Activated naive CD4-positive, alpha-beta T cell treated with anti-CD3 and anti-CD28 coated beads, Interleukin-2, amount 50 U/mL, for 72 hours (primary cell): ENCODE results near the gene TBC1D22A. TPM values are rescaled to one million over a fixed set of nuclear protein-coding genes. Genes with fewer than 3 reads are reported as not detected.

Source experiments
- ATAC-seq, 2 donors: fragments of 150-1000 bp; cut with Tn5 transposase; 2 replicates each; pipeline ENCODE4 v1.10.0; 2021; ENCODE audit warnings: mild to moderate bottlenecking in 2 of 2, moderate library complexity in 2 of 2
- DNase-seq, 2 donors: peaks; one replicate each; pipeline ENCODE4 v3.0.0; 2021 to 2022; ENCODE audit warnings: low spot score in 2 of 2
- H3K27ac Mint-ChIP-seq, 2 donors: one replicate each; pipeline ENCODE4 v1.8.0; 2022; ENCODE audit warnings: mild to moderate bottlenecking in 2 of 2, mixed read lengths in 2 of 2
- H3K36me3 Mint-ChIP-seq, 2 donors: one replicate each; pipeline ENCODE4 v1.8.0; 2022; ENCODE audit warnings: mixed read lengths in 2 of 2
- H3K9me3 Mint-ChIP-seq, 2 donors: one replicate each; pipeline ENCODE4 v1.8.0; 2022; ENCODE audit warnings: mixed read lengths in 2 of 2
- total RNA-seq, 2 donors: library from RNA; stranded (reverse); gene quantifications; one replicate each; pipeline ENCODE4 v1.2.3, GENCODE V29; 2022

The TBC1D22A gene
- total RNA-seq, 2 donors from 2014 or later, result 17.8 to 50.8 TPM

GRCh38 chr22:47050401-47051051 lies 288.1 kb downstream of the TBC1D22A start:
- peak overlapping the region in 1 of 2 donors; percentile 33 for H3K27ac Mint-ChIP-seq
- DNase-seq, result no peak
- ATAC-seq, result no peak
- H3K36me3 Mint-ChIP-seq, result no peaks in the 10 kb centered on the region
- H3K9me3 Mint-ChIP-seq, result no peaks in the 10 kb centered on the region

DNA sequence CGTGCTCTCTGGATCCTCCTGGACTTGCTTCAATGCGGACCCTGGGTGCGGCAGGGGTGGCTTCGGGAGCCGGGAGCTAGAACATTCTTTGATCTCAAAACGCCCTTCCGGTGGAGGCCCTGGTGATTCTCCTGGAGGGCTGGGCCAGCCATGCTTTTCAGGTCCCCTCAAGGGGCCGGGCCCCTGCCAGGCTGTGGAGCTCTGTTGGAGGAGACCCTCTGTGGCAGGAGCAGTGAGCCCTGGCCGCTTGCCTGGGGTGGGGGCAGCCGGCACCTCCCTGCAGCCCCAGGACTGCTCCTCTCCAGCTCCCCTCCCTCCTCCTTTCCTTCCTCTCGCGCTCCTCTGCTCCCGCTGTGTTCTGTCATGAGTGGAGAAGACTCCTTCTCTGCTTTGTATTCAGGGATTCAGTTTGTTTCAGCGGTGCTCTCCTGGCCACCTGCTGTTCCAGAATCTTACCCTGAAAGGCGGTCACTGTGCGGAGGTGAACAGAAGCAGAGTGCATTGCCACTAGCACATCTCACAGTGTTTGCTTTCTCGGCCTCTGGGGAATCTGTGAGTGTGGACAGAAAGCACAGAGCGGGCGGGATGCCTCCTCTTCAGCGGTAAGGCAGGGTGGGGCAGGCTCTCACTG lies 289.1 kb downstream of the TBC1D22A start:
- Mint-ChIP-seq H3K36me3 (no peaks in the 10 kb centered on the region), H3K9me3 (no peaks in the 10 kb centered on the region), H3K27ac (no peak overlapping the region)
- ATAC-seq (no peak), DNase-seq (no peak)

DNA sequence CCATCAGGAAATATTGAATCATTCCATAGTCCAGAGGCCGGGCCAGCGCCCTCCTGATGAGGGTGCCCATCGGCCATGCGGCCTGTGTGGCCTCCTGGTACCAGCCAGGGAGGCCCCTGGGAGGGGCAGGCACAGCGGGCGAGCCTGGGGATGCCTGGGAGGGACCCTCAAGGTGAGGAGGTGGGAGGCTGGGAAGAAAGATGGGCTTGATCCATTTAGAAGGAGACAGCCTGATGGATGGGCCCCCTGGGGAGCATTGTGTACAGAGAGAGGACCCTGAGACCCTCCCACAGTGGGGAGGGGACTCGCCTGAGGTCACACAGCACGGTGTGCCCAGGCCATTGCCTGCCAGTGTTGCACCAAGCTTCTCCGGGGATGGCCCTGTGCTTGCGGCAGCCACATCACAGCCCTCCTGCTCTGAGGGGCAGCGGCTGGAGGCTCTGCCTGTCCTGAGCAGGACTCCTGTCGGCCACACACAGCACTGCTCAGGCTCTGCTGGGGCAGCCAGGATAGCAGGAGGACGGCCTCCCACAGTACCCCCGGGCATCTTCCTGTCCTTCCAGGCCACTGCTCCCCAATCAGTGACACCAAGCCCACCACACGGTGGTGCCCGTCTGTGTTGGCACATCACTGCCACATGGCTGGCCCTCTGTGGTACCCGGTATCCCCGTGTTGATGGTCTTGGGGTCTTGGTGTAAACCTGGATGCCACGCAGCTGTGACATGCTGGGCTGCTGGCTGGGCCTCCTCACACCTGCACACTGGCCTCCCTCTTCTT lies 290.0 kb downstream of the TBC1D22A start:
- ATAC-seq, result no peak
- no peaks in the 10 kb centered on the region for H3K36me3 Mint-ChIP-seq
- H3K9me3 Mint-ChIP-seq, result no peaks in the 10 kb centered on the region

DNA sequence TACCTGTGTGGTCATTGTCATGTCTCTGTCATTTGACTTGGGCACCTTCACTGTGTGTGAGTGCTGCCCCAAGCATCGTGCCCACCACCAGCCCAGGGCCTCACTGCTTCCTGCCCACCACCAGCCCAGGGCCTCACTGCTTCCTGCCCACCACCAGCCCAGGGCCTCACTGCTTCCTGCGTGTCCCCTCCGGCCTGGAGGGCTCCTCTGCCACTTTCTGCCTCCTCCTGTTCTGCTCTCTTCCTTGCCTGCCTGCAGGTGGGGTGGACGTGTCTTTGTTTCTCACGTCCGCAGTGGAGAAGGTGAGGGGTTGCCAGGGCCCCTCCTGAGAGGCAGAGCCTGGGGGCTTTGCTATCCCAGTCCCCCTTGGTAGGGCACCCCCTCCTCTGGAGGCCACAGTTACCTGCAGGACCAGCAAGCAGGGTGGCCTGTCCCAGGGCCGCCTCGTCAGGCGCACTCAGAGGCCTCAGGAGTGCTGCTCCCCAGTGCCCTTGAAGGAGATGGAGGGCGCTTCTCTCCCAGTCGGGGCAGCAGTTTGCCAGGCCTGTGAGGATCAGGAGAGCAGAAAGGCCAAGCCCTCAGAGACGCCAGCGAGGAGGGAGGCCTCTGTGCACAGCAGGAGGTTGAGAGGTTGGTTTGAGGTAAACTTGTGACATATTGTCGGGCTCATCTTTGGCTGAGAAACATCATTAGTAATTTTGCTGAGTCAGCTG lies 290.7 kb downstream of the TBC1D22A start:
- Mint-ChIP-seq H3K36me3 (no peaks in the 10 kb centered on the region), H3K27ac (peak overlapping the region; percentile 74 to 86), H3K9me3 (no peaks in the 10 kb centered on the region)
- no peak for ATAC-seq
- DNase-seq, result no peak

More for the DNA sequence above, 290.0 kb downstream of the TBC1D22A start:
- DNase-seq, result no peak
- H3K27ac Mint-ChIP-seq, result peak overlapping the region; percentile 70 to 86

GRCh38 chr22:47053726-47054141 lies 291.3 kb downstream of the TBC1D22A start:
- no peak for ATAC-seq
- Mint-ChIP-seq H3K36me3 (no peaks in the 10 kb centered on the region), H3K9me3 (no peaks in the 10 kb centered on the region), H3K27ac (peak overlapping the region in 1 of 2 donors; percentile 74)
- no peak for DNase-seq

DNA sequence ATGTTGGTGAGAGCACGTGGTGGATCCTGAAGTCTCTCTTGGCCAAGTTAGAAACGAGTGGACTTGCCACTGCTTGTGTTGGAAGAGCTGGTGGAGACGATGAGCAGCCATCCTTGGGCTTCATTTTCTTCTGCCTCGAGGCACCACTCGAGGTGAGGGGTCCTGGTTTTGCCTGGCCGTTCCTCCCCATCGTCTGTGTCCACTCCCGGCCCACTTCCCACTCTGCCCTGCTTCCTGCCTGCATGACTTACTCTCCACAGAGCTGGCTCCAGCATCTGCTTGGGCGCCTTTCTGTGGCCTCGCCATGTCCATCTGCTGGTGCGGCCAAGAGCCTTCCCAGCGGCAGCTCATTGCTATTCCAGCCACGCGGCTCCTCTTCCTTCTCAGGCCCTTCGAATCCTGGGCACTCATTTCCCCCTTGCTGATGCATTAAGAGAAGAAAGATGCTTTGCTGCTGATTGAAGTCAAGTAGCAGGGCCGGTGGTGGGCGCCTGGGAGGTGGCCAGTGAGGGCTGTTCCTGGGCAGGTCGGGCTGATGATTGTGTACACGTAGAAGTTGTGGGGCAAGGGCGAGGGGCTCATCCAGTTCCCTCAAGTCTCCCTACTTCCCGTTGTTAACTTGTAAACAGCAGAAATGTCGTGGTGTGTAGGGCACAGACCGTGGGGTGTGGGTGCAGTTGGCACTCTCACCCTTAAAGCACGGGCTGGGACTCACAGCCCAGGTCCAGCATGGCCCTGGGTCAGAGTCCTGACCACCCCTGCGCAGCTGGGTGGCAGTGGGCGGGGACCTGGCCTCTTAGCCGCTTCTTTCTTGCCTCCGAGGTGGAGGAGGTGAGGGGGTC lies 292.0 kb downstream of the TBC1D22A start:
- DNase-seq (no peak), ATAC-seq (no peak)
- H3K27ac Mint-ChIP-seq, result peak overlapping the region in 1 of 2 donors; percentile 74
- H3K9me3 Mint-ChIP-seq, result no peaks in the 10 kb centered on the region
- no peaks in the 10 kb centered on the region for H3K36me3 Mint-ChIP-seq

- no peaks in the 10 kb centered on the region for H3K9me3 Mint-ChIP-seq
- no peaks in the 10 kb centered on the region for H3K36me3 Mint-ChIP-seq
- no peak for ATAC-seq
- DNase-seq, result no peak
- no peak overlapping the region for H3K27ac Mint-ChIP-seq
Measured at GRCh38 chr22:47055073-47055355, 292.6 kb downstream of the TBC1D22A start.

DNA sequence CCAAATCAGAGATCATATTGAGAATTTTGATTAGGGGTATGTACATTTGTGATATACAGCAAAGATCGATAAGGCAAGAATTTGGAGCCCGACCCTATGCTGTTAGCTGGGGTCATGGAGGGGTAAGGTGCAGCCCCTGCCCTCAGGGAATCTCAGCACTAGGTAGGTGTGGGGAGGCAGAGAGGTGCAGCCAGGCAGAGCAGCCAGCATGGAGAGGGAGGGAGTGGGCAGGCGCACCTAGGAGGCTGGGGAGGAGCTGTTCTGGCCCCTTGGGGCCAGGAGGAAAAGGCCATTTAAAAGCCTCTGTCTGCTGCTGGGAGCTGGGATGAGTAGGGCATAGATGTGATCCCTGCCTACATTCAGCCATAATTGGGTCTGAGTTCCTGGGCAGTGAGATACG lies 293.0 kb downstream of the TBC1D22A start:
- Mint-ChIP-seq H3K27ac (peak overlapping the region in 1 of 2 donors; percentile 30), H3K9me3 (no peaks in the 10 kb centered on the region)

DNA sequence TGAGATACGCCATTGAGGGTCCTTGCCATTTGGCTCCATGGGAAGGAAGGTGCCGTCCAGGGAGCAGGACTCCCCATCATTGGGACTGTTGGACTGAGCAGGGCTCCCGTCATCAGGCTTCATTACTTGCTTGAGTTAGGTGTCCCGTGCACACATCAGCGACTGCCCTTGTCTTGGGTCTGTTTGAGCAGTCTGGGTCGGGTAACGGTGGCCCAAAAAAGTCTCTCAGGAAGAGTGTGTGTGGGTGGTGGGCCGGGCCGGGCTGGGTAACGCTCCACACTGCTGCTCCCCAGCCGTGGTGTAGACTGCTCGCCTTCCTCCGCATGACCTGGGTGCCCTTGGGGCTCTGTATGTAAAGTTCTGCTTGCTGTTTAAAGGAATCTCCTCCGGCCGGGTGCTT lies 293.5 kb downstream of the TBC1D22A start:
- H3K36me3 Mint-ChIP-seq, result no peaks in the 10 kb centered on the region
- ATAC-seq (no peak), DNase-seq (no peak)
- no peak overlapping the region for H3K27ac Mint-ChIP-seq
- H3K9me3 Mint-ChIP-seq, result no peaks in the 10 kb centered on the region

More for the DNA sequence above, 293.0 kb downstream of the TBC1D22A start:
- no peaks in the 10 kb centered on the region for H3K36me3 Mint-ChIP-seq
- DNase-seq (no peak), ATAC-seq (no peak)

GRCh38 chr22:47056361-47056760 lies 293.9 kb downstream of the TBC1D22A start:
- Mint-ChIP-seq H3K27ac (peak overlapping the region in 1 of 2 donors; percentile 23), H3K9me3 (no peaks in the 10 kb centered on the region), H3K36me3 (no peaks in the 10 kb centered on the region)
- no peak for ATAC-seq
- no peak for DNase-seq

- Mint-ChIP-seq H3K36me3 (no peaks in the 10 kb centered on the region), H3K27ac (peak overlapping the region in 1 of 2 donors; percentile 68), H3K9me3 (no peaks in the 10 kb centered on the region)
- DNase-seq, result no peak
- ATAC-seq, result no peak
Measured at GRCh38 chr22:47056776-47057470, 294.5 kb downstream of the TBC1D22A start.

DNA sequence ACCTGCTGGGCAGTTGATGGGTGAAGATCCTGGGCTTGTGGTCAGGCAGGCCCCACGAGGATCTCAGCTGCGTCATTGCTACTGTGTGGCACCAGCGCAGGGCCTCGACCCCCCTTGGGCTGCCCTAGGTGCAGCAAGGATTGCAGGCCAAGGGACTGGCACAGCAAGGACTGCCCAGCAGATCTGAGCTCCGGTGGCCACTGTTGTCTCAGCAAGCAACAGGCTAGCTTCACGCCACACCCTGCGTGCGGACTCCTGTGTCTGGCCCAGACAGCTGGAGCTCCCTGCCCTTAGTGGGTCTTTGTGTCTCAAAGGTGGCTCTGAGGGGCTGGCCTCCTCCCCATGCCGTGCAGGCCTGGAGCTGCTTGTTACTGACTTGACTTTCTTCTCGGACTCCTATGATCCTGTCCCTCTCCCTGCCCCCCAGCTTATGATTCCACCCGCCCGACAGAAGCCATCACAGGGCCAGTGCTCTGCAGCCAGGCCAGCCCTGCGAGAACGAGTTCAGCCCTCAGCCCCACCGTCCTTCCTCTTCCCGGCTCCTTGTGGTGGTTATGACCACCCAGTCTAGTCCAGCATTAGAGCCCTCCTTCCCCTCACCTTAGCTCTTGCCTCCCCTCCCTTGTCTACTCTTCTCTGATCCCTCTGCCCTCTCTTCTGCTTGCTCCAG lies 295.6 kb downstream of the TBC1D22A start:
- no peak for ATAC-seq
- Mint-ChIP-seq H3K9me3 (no peaks in the 10 kb centered on the region), H3K36me3 (no peaks in the 10 kb centered on the region), H3K27ac (peak overlapping the region; percentile 8 to 45)
- DNase-seq, result no peak

DNA sequence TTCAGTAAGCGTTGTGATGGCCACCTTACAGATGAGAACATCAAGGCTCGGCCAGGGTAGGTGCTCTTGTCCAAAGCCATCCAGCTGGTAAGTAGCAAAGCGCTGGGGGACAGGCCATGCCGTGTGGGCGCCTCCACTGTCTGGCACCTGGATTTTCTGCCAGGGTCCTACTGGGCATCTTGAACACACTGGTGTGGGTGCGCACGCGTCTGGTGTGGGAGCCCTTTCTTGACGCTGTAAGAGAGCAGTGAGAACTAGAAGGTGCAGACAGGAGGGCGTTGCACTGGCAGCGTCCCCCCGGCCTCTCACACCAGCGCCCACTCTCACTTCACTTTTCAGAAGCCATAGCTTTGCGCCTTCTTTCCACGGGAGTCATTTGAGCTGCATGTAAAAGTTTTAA lies 296.6 kb downstream of the TBC1D22A start:
- H3K27ac Mint-ChIP-seq, result no peak overlapping the region
- ATAC-seq, result no peak
- DNase-seq, result no peak
- H3K36me3 Mint-ChIP-seq, result no peaks in the 10 kb centered on the region
- H3K9me3 Mint-ChIP-seq, result no peaks in the 10 kb centered on the region

DNA sequence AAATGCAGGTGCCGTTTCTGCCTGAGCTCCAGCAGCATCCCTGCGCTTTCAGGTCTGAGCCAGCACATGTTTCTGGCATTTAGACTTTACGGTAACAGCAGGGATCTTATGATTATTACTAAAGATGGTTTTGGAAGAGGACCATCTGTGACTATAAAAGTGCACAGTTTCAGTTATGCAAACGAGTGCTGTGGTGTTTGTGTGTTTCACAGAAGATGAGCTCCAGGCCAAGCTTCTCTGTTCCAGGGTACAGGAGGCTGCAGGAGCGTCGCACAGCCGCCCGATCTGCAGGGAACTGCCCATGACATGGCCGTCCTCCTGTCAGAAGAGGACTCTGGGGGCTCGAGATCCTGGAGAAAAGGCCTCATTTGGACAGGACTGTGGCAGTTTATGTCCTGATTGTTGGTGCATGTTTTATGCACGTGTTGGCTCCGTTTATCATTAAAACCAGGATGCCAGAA lies 297.3 kb downstream of the TBC1D22A start:
- DNase-seq (no peak), ATAC-seq (no peak)
- Mint-ChIP-seq H3K9me3 (no peaks in the 10 kb centered on the region), H3K36me3 (no peaks in the 10 kb centered on the region), H3K27ac (no peak overlapping the region)

- no peak overlapping the region for H3K27ac Mint-ChIP-seq
- ATAC-seq, result no peak
- H3K9me3 Mint-ChIP-seq, result no peaks in the 10 kb centered on the region
- no peaks in the 10 kb centered on the region for H3K36me3 Mint-ChIP-seq
- DNase-seq, result no peak
Measured at GRCh38 chr22:47060718-47061117, 298.3 kb downstream of the TBC1D22A start.
